NCI-H146 treated with DMSO at 0.1 percent for 48 hours (cell line): ENCODE data around the gene YY1.
A peak's percentile ranks its signal among the peaks of the same experiment; 100 is the strongest.
"Not testable (repeated sequence)": the region's sequence is repeated elsewhere in the genome, so short reads cannot be mapped to it uniquely, and the experiment has no call there.

ENCODE experiments used
- DNase-seq: peaks from one replicate; lab custom pipeline; 2025; ENCODE audit not compliant: unreplicated experiment; lab: John Stamatoyannopoulos, UW

Gene YY1

DNA sequence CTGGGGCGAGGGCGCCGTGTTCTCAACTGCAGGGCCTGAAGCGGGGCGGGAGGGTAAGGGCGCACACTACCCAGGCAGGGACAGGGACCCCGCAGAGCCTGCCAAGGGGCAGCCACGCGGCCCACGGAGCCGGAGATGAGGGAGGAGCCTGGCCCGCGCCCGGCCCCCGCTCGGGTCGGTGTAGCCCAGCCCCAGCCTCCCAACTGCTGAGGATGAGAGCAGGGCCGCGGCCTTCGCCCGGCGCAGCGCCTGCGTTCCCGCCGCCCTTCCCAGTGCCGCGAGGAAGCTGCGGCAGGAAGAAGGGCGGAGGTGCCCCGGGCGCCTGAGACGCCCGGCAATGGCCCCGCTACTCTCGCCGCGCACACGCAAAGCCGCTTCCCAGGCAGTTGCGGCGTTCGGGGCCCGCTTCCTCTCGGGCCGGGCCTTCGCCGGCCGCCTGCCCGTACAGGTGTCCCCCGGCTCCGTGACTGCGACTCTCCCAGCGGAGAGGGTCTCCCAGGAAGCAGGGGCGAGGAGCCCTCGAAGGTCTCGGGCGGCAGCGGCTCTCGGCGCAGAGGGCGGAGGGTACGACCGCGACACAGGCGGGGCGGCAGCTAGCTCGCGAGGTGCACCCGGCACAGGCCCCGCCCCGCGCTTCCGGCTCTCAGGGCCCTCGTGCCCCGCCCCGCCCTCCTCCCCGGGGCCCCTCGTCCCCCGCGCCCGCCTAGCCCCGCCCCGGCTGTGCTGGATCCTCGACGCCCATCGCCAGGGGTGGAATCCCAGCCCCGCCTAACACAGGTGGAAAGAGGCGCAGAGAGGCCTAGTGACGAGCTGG, 24.8 kb upstream of the YY1 start:
- peak; percentile 71 for DNase-seq

- DNase-seq = no peak
Measured at GRCh38 chr14:100214770-100215083, 24.2 kb upstream of the YY1 start.

GRCh38 chr14:100215330-100215885, 23.5 kb upstream of the YY1 start:
- DNase-seq = no peak

GRCh38 chr14:100219126-100219785, 19.7 kb upstream of the YY1 start:
- no peak for DNase-seq

DNA sequence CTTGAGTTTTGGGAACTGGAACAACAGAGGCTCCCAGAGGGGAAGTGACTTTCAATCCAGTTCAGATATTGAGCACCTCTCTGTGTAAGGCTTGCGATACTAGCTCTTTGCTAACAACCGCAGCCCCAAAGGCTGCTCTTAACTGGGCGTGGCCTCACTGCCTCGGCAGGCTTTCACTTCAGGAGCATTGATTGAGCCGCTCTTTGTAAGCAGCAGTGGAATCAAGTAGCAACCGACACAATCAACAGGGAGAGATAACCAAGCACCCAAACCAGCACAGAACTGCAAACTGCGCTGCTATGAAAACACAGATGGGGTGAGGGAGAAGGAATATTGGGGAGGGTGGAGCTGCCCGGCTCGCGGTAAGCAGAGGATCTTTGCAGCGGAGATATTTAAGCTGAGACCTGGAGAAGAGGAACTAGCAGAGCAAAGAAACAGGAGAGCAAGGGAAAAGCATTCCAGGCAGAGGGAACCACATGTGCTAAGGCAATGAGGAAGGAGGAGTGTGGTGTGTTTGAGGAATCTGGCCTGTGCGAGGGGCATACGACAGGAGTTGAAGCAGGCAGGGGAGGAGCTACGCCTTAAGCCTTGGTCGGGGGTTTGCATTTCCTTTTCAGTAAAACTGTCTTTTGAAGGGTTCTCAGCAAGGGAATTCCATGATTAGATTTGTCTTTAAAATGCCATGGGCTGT, 17.3 kb upstream of the YY1 start:
- peak; percentile 47 for DNase-seq

GRCh38 chr14:100222224-100223093, 16.5 kb upstream of the YY1 start:
- no peak for DNase-seq

- DNase-seq = no peak
Measured at GRCh38 chr14:100223332-100224201, 15.4 kb upstream of the YY1 start.

DNA sequence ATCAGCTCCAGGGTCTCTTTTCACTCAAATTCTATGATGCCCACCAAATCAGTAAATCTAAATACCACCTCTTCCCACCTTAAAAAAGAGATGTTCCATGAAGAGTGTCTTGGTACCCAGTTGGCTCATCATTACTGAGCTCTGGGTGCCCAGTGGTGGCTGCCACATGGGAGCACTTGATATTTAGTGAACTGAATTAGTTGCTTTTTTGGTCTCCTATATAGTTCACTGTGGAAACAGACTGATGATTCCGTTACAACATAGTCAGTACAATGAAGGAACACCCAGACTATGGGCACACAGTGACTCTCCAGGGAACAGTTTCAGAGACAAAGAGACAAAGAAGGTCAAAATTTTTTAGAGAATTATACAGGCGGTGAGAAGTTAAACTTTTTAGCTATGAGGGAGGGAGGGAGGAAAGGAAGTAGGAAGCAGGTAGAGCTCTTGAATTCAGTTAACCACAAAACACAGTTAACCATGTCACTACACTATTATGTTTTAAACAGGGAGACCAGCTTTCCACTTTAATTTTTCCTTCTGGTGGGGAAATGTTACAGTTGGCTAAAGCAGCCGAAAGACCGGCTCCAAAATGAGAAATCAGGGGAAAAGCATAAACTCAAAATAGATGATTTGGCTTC, 14.6 kb upstream of the YY1 start:
- DNase-seq = no peak

- DNase-seq = no peak
Measured at GRCh38 chr14:100225169-100225568, 13.8 kb upstream of the YY1 start.

- no peak for DNase-seq
Measured at GRCh38 chr14:100230361-100230760, 8.6 kb upstream of the YY1 start.

- DNase-seq = no peak
Measured at GRCh38 chr14:100234511-100234910, 4.4 kb upstream of the YY1 start.

DNA sequence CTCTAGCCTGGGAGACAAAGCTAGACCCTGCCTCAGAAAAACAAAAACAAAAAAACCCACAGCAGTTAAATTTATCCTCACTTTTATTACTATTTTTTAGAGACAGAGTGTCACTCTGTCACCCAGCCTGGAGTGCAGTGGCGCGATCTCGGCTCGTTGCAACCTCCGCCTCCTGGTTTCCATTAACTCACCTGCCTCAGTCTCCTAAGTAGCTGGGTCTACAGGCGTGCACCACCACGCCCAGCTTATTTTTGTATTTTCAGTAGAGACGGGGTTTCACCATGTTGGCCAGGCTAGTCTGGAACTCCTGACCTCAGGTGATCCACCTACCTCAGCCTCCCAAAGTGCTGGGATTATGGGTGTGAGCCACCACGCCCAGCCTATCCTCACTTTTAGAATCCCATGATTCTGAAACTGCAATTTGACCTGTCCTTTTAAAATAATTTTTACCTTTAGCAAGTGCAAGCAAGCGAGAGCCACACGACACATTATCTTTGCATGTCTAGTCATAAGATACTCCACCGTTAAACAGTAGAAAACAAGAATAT, 2.6 kb upstream of the YY1 start:
- not testable (repeated sequence) for DNase-seq

GRCh38 chr14:100236881-100237280, 2.1 kb upstream of the YY1 start:
- no peak for DNase-seq

DNA sequence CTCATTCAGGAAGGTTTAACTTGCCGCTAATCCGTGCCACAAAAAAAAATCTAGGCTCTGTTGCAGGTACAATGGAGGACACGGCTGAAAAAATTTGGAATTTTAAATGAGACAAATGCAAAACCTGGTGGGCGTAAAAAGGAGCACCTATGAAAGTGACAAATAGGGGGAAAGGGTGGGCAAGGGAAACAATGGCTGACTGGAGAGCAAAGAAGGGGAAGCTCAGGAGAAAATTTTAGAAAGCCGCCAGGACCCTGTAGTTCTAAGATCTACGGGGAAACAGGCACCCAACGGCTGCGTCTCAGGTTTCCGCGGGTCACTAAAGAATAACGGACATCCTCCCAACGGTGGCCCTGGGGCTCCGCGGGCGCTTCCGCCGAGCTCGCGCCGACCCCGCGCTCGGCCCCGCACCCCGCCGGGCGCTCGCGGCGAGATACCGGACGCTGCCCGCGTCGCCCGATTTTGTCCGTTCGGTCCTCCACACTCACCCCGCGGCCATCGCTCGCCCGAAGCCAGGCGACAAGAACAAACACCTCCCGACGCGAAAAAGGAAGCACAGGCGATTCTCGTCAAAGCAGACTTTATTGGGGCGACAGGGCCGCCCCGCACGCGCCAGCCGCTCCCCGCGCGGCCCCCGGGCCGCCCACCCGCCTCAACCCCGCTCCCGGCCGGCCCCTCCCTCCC, 1.1 kb upstream of the YY1 start:
- DNase-seq = peak; percentile 8

- DNase-seq = no peak
Measured at GRCh38 chr14:100239211-100239839, 381 bp downstream of the YY1 start.

DNA sequence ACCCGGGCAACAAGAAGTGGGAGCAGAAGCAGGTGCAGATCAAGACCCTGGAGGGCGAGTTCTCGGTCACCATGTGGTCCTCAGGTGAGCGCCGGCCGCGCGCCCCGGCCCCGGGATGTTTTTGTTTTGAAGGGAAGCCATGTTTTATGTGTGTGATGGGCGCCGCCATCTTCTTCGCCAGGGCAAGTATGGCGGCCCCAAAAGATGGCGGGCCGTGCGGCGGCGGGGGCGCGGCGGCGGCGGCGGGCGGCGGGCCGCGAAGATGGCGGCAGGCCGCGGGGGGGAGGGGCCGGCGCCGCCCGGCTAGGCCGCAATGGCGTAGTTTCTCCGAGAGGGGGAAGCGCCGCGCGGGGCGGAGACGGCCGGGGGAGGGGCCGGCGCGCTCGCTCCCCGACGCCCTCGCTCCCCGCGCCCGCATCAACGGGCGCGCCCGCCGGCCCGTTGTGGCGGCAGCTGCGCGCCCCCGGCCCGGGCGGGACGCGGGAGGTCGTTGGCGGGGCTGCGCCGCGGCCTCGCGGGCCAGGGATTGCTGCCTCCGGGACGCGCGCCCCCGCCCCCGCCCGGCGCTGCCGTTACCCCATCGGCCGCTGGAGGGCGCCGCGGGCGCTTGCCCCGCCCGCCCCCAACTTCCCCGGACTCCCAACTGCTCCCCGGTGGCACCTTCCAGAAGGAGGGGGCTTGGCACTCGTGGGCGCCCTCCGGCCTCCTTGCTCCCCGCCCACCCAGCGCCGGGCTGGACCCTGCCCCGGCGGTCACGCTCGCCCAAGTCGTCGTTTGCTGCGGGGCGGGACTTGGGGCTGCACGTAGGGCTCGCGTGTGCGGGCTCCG, 1.1 kb downstream of the YY1 start:
- DNase-seq = peak; percentile 12

DNA sequence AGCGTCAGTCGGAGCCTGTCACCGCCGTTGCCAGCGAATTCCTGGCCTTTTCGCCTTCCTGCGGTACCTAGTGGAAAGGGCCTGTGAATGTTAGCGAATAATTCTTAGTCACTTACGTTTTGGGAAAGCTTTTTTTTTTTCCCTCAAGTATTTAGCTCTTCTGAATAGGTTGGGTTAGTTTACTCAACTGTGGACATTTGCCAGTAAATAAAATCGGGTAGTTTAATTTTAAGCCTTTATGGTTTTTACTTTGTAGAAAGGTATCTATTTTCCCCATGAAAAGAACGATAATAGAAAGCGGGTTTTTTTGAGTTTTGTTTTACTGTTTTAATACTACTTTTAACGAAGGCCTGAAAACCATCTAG, 1.7 kb downstream of the YY1 start:
- DNase-seq = no peak
